IMR-90 (cell line): ENCODE results near the gene MUC5AC.

Experiments used
- CEBPB ChIP-seq: IDR thresholded peaks from 2 replicates; pipeline ENCODE4 v1.6.1; 2012; ENCODE audit warnings: low read depth, low read length, improper control_type of control experiment
- CTCF ChIP-seq: conservative IDR thresholded peaks from 2 replicates; pipeline ENCODE4 v1.5.1; 2012; ENCODE audit warnings: mild to moderate bottlenecking, low read depth, low read length, improper control_type of control experiment
- MAFK ChIP-seq: IDR thresholded peaks from 2 replicates; pipeline ENCODE4 v1.6.1; 2012; ENCODE audit warnings: low read depth, low read length, improper control_type of control experiment
- POLR2A ChIP-seq: IDR thresholded peaks from 2 replicates; pipeline ENCODE4 v1.6.1; 2012; ENCODE audit warnings: mild to moderate bottlenecking, low read depth, low read length
- RAD21 ChIP-seq: IDR thresholded peaks from 2 replicates; pipeline ENCODE4 v1.6.1; 2012; ENCODE audit warnings: low read length, improper control_type of control experiment
- RCOR1 ChIP-seq: IDR thresholded peaks from 2 replicates; pipeline ENCODE4 v1.6.1; 2012; ENCODE audit warnings: mild to moderate bottlenecking, low read length, improper control_type of control experiment; ENCODE audit not compliant: insufficient replicate concordance
- RFX5 ChIP-seq: IDR thresholded peaks from 2 replicates; pipeline ENCODE4 v1.8.0; 2012; ENCODE audit warnings: low read depth, mild to moderate bottlenecking, low read length, moderate library complexity
- SMC3 ChIP-seq: fragments of 150-350 bp; IDR thresholded peaks from 2 replicates; pipeline ENCODE4 v1.6.1; 2016; ENCODE audit warnings: low read depth, mild to moderate bottlenecking, antibody characterized with exemption, low read length, moderate library complexity

DNA sequence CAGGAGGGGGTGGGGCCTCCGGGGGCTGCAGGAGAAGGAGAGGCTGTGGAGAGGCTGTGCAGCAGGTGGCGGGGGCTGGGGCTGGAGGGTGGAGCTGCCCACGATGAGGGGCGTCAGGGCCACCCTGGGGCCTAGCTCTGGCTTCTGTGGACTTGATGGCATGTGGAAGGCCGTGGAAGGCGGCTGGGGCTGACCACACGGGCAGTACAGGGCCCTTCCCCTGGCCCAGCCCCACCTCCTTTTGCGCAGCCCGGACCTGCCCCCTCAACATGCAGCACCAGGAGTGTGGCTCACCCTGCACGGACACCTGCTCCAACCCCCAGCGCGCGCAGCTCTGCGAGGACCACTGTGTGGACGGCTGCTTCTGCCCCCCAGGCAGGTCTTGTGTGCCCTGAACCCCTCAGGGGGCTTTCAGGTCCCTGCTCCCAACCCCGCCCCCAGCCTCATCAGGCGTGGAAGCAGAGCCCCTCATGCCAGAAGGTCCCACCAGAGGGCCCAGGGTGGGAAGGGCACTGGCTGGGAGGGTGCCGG, 71.2 kb downstream of the MUC5AC start:
- TF ChIP-seq SMC3 (no peak), RFX5 (no peak), CTCF (no peak), POLR2A (no peak), RAD21 (no peak), CEBPB (no peak), MAFK (no peak), RCOR1 (no peak)
